Forelimb muscle (tissue), 1 donor: Measurements from ENCODE around the gene SKOR2. TPM values are rescaled to one million over a fixed set of nuclear protein-coding genes. Genes with fewer than 3 reads are reported as not detected.

ENCODE experiments used
- DNase-seq: peaks from one replicate; pipeline ENCODE4 v3.0.0-alpha.2; 2013; ENCODE audit warnings: low read depth
- polyA plus RNA-seq: library from polyadenylated mRNA; unstranded; fragments of 120-200 nt; gene quantifications from one replicate; pipeline ENCODE4 v1.2.1, GENCODE V29; 2013; ENCODE audit not compliant: insufficient read length

SKOR2 gene, protein sequence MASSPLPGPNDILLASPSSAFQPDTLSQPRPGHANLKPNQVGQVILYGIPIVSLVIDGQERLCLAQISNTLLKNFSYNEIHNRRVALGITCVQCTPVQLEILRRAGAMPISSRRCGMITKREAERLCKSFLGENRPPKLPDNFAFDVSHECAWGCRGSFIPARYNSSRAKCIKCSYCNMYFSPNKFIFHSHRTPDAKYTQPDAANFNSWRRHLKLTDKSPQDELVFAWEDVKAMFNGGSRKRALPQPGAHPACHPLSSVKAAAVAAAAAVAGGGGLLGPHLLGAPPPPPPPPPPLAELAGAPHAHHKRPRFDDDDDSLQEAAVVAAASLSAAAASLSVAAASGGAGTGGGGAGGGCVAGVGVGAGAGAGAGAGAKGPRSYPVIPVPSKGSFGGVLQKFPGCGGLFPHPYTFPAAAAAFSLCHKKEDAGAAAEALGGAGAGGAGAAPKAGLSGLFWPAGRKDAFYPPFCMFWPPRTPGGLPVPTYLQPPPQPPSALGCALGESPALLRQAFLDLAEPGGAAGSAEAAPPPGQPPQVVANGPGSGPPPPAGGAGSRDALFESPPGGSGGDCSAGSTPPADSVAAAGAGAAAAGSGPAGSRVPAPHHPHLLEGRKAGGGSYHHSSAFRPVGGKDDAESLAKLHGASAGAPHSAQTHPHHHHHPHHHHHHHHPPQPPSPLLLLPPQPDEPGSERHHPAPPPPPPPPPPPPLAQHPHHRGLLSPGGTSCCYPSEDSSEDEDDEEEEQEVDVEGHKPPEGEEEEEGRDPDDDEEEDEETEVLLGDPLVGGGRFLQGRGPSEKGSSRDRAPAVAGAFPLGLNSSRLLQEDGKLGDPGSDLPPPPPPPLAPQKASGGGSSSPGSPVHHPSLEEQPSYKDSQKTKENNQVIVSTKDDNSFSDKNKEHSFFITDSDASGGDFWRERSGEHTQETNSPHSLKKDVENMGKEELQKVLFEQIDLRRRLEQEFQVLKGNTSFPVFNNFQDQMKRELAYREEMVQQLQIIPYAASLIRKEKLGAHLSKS
- polyA plus RNA-seq: not detected

DNA sequence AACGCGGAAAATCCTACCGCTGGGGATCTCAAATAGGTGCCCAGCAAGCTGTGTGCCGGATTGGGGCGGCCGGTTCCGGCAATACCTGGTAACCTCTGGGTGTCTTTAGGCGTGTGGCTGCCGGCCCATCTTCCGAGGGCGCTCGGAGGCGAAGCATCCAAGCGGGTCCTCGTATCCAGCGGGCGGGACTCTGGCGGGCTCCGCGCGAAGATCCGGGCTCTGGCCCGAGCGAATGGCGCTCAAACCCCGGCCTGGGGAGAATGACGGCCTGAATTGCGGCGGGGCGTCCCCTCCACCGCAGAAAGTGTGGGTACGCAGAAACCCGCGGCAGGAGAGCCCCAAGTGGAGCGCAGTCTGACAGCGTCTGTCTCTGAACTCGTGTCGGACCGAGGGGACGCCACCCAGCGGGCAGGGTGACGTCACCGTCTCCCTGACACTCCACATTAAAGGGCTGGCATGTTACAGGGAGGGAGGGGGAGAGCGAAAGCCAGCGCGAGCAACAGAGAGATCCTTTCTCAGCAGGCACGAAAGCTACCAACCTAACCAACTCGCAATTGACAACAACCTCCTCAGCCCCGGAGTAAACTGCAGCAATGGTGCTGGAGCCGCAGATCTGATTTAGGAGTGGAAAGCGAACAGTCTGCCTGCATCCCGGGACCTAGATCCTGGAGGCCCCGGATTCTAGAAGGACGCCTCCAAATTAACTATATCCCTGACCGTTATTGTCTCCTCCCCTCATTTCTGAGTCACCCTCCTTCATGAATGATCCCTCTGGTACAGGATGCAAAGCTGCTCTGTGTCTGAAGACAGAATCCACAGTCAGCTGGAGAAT lies at the start of gene SKOR2:
SKOR2 (minus strand) TSS at position 372 of the 832 bp plus-strand sequence. CDS start 2,477 bp downstream, outside the sequence.
- DNase-seq: no peak

DNA sequence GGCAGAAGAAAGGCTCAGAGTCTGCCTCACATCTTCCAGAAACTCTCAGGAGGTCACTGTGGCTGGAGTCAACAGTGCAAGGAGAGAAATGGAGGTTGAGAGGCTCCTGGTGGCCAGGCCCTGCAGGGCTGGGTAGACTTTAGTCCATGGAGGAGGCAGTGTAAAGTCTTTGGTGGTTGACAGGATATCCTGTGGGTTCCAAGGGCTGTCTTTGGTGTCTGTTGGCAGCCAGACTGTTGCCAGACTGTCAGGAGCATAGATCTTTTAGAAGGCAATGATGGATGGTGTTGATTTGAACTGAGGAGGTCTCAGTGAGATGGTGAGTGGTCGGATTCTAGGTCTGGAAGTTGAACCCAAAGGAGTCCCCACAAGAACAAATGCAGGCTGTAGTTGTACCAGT lies 45.0 kb upstream of the SKOR2 start:
- DNase-seq: no peak

DNA sequence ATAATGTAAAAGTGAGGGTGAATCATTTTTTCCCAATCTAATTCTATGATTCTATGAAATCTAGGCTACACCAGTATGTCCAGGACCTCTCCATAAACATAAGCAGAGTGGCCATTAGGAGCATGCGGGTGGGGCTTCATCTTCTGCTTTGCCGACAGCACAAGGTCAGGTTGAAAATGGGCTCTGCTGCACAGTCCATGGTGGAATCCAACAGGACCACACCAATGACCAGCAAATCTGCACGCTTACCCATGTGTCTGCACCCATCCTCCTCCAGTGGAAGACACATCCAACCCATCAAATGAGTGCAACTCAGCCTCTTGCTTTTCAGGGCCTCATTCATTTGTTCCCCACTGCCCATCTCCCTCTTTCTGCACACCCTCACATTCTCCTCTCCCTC lies 43.3 kb upstream of the SKOR2 start:
- DNase-seq: no peak

DNA sequence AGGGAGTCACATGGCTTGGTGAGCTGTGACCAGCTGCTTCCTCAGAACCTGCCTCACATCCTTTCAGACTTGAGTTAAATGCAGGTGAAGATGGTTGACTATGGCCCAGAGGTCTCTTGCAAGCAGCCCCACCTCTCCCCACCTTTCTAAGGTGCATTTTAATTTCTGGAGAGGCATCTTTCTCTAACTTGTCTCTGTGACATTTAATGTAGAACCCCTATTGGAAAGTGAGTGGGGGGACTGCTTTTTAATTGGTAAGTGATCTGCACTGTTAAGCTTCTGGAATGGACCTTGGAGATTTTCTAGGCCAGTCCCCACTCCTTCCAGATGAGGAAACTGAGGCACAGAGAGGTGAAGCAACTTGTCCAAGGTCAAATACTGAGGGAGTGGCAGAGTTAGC lies 37.3 kb upstream of the SKOR2 start:
- DNase-seq: no peak

DNA sequence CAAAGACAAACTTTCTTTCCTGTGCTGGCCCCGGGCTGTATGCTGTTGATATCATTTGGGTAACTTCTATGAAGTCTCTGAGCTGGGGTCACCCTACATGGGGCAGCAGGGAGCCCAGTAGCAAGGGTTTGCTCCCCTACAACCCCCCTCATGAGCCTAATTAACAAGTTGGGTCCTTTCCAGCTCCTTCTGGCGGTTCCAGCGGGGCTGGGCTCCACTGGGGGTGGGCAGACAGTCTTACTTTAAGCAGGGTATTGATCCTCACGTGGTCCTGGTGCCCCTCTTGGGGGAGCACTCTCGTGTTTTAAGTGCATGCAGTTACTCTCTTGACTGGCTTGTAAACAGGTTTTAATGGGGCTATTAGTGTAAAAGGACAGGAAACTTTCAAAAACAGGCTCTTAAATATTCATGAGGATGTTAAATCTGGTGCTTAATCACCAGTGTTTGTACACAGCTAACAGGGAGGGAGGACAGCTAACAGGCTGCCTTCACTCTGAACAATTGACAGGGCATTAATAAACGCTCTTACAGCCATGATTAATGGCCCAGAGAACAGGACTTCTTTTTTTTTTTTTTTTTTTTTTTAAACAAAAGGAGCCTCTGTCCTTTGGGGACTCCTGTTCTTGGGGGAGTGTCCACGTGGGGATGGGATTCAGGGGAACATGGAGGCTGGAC lies 36.6 kb upstream of the SKOR2 start:
- DNase-seq: no peak

DNA sequence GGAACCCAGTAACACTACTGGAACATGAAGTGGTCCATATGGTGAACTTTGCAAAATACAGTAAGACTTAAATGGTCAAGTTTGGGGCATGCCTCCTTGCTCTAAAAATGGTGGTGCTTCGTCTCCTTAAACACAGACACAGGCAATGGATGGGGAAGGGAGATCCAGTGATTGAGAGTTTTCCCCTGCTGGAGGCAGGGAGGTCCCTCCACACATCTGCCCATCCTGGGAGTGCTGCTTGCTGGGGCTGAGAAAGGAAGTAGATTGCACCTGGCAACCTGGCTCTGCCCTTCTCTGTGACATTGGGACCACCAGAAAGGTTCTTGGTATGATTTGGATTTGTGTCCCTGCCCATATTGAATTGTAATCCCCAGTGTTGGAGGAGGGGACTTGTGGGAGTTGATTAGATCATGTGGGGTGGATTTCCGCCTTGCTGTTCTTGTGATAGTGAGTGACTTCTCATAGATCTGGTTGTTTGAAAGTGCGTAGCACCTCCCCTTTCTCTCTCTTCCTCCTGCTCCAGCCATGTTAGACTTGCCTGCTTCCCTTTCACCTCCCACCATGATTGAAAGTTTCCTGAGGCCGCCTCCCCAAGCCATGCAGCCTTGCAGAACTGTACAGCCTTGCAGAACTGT lies 35.4 kb upstream of the SKOR2 start:
- DNase-seq: no peak

DNA sequence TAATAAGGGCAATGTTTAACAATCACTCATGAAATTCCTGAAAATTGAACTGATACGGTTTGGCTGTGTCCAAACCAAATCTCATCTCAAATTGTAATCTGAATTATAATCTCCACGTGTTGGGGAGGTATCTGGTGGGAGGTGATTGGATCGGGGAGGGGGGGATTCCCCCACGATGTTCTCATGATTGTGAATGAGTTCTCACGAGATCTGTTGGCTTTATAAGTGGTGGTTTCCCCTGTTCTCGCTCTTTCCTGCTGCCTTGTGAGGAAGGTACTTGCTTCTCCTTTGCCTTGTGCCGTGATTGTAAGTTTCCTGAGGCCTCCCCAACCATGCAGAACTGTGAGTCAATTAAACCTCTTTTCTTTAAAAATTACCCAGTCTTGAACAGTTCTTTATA lies 34.0 kb upstream of the SKOR2 start:
- no peak for DNase-seq

DNA sequence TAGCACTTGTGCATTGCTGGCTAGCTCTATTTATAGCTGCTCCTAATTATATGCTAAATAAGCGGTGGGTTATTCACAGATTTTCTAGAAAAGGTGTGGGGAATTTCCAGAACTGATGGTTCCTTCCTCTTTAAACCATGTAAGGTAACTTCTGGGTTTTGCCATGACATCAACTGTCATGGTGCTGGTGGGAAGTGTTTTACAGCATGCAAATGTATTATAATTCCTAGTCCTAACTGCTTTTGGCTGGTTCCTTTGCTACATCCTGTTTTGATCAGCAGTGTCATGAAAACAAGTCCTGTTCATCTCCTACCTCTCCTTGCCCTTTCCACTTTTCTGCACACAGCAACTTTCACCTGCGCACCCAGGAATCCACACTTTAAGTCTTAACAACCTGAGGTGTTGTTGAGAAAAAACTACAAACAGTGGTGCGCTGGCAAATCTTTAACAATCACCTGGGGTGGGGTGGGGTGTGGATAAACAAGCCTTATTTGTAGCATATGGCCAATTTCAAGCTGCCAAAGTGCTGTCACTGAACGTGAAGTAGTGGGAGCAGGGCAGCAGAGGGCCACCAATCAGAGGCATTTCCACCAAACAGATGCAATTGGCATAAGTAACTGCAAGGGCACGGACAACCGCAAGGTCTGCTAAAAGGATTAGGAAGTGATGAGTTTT lies 33.4 kb upstream of the SKOR2 start:
- no peak for DNase-seq

DNA sequence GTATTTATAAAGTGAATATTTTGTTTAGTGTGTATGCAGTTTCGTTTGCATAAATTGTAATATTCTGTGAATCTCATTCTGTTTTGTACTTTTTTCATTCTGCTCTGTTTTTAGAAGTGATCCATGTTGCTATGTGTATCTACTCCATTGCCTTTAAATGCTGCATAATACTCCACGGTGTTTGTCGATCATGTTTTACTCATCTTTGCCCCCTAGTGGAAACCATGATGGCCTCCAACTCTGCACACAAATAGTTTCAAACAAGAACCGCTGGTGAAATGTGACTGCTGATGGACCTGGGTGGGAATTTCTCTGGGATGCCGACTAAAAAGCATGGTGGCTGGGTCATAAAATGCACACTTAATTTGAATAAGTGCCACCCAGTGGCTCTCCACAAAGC lies 32.0 kb upstream of the SKOR2 start:
- no peak for DNase-seq

DNA sequence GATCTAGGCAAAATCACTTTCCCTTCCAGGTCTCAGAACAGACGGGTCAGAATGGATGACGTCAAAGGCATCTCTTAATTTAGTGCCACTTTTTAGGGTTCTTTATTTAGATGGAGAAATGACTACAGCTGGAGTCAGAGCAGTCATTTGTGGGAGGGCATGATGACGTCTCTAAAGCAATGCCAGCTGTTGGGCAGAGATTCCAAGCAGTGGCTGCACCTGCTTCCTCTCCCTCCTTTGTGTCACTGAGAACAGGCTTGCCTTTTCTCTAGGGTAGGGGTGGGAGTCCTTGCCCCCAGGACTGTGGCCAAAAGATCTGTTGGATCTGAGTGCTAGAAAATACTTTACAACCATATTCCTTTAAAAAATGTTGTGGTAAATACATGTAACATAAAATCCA lies 28.7 kb upstream of the SKOR2 start:
- DNase-seq: no peak

DNA sequence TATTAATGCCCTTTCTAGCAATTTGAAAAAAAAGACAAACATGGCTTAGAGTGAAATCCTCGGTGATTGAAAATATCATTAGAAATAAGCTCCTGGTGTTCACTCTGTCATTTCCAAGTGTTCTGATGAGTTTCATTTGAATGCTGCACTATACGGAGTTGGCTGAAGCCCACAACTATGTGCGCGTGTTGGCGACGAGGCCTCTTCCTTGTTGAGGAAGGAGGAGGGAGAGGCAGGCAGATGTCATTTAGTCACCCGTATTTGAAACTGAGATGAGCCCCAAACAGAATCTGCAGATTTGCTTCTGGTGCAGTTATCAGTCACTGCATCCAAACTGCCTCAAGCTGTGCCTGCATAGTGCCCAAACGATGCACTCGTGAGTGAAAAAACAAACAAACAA lies 23.5 kb upstream of the SKOR2 start:
- DNase-seq: no peak

DNA sequence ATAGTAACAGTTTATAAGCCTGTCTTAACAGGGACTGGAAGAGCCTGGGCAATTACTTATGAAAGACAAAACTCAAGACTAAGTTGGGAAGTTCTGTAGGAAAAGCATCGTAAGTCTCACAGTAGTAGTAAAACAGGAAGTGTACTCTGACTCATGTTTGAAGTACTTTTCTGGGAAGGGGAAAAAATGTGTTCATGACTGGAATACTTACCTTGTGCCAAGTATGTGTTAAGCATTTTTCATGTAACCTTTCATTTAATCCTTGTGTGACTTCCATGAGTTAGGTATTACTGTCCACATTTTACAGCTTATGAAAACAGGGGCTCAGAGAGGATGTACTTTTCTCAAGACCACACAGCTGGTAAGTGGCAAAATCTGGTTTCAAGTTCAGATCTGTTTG lies 13.7 kb upstream of the SKOR2 start:
- no peak for DNase-seq

DNA sequence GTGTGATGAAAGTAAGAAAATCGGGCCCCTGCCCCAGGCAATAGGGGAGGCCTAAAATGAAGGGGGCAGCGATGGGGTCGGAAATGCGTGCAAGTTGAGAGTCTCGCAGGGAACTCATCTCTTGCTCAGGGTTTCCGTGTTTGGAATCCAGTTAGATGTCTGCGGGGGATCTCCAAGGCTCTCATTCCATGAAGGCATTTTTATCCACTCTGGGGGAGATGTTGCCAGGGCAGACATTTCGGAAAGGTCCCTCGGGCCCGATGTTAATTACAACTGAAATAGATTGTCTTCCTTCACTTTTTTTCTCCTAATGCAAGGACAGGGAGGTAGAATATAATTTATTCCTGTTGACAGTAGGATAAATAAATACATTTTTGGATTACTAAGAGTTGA lies 12.8 kb upstream of the SKOR2 start:
- no peak for DNase-seq

DNA sequence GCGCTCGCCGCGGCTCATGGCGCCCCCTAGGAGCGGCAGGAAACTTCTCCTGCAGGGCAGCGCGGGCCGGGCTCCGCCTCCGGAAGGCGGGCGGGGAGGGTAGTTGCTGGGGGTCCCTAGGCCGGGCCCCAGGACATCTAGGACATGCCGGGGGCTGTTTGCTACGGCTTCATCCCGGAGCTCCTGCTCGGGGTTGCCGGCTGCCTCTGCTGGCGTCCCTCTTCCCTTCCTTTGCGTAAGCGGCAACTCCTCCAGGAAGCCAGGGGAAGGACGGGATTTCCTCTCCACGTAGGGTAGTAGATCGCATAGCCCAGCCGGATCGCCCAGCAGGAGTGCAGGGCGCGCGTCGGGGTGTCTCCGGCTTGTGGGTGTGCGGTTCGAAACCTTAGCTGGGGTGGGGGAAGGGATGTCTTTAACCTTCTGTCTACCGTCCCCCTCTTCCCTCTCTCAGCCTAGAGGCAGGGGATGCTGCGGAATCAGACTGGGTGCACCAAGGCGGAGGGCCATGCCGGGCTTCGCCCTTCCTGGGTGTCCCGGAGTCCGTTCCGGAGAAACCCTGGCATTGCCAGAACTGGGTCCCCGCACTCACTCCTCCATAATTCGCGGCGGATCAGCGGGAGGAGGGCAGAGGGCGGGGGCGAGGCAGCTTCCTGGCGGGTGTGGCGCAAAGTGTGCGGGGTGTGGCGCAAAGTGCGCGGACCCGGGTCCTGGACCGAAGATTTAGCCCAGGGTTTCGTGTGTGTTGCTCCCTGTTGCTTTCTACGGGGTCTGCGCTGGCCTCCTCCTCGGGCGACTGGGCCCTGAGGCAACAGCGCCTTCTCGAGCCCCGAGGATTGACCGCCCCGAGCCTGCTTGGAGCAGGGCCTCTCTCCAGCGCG lies 12.2 kb upstream of the SKOR2 start:
- DNase-seq: no peak

DNA sequence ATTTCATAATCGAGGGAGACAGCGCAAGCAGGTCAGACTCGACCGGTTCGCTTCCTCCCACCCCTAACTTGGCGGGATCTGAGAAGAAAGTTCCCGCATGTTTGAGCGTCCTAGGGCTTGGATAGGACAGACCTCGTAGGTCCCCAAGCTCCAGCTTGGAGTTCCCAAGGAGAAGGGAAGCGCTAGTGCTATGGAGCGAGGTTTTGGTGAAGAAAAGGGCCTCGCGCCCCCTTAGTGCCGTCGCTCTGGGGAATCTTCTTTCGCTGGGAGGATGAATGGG lies 11.6 kb upstream of the SKOR2 start:
- DNase-seq: no peak

DNA sequence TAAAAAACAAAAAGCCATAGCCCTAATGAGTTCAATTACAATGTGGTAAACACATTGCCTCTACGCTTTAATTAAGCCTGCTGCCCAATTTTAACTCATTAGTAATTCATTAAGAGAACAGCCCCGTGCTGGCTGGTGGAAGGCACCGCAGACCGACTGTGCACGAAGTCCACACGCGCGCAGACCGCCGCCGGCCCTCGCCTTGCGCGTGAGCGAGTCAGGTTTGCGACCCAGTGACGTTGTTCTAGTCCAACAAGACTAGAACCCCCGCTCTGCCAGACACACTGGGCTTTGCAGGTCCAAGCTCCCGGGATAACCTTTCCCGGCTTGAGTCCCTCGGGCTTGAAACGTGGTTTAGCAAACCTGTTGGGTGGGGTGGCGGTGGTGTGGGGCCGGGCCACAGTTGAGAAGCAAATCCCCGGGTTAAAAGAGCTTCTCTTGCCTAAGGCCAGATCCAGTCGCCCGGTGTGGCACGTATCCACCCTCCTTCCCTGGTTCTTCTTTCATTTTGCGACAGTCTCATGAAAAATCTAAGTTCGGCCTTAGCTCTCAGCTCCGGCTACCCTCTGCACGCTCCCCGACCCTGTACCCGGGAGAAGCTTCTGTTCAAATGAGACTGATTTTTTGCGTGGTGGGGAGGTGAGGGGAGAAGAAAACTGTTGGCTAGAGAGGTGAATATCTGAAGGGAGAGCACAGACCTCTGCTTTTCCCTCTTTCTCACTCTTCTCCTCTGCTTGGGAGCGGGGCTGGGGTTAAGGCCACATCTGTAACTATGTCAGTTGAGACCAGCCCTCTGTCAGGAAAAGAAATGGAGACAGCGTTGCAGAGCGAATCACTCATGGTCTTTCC lies 11.1 kb upstream of the SKOR2 start:
- no peak for DNase-seq

DNA sequence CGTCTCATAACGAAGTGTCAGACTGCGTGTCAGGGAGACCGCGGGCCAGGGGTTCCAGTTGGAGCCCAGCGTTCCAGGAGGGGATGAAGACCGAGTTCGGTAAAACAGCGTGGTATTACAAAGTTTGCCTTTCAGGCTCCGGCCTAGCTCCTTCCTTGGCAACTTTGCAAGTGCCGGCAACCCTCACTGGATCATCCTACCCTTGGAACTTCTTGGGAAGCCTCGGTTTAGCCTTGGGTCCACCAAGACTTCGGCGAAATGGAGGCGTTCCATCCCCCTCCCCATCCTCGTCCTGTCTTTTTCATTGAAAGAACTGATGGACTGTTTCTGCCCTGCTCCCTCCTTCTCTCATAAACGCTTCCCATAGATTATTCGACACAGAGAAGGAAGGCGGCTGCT lies 10.4 kb upstream of the SKOR2 start:
- no peak for DNase-seq

DNA sequence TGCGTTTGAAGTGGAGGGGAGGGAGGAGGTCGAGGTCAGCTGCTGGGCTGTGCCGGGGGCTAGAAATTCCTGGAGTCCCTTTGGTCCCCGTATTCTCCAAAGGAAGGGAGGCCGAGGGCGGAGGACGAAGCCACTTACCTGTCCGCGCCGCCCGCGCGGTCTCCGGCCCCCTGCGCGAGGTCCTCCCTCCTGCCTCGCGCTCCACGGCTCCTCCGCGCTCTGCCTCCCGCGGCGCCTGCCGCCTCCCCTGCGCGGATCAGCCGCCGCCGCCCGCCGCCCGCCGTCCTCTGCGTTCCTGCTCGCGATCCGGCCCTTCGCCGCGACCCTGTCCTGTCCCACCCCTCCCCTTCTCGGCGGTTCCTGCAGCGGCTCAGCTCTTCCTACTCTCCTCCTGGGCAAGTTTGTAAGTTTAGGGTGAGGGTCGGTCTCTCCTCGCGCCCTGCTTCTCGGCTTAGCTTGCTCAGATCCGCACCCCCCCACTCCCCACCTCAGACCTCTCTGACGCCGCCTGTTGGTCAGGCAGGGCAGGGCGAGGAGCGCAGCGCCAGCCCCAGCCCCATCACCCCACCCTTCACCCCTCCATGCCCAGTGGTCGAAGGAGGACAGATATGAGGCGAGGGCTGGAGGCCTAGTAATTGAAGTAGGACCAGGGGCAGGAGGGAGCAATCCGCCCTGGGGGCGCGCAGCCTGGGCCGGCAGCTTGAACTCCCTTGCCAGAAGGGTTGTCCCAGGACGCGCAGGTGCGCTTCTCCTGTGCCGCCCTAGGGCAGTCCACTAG lies 9.7 kb upstream of the SKOR2 start:
- no peak for DNase-seq
